Right ventricle myocardium superior (tissue), 1 donor: ENCODE measurements around the gene CACNG8. TPM values are rescaled to one million over a fixed set of nuclear protein-coding genes. Genes with fewer than 3 reads are reported as not detected.
"Not testable (repeated sequence)": the region's sequence is repeated elsewhere in the genome, so short reads cannot be mapped to it uniquely, and the experiment has no call there.

ENCODE experiments used
- ATAC-seq: fragments of 200-7000 bp; cut with Tn5 transposase; one replicate; pipeline ENCODE4 v1.9.1; 2020; ENCODE audit warnings: mild to moderate bottlenecking; ENCODE audit not compliant: poor library complexity
- DNase-seq: peaks from one replicate; pipeline ENCODE4 v3.0.0-alpha.2; 2020
- intact Hi-C: fragments of 100-400 bp; cut with DNase I; formaldehyde crosslinking; loops from one replicate; pipeline ENCODE4 v1.11.2; 2022
- long read RNA-seq: library from polyadenylated mRNA; unstranded; transcript quantifications from one replicate; pipeline ENCODE4 v2.0.0, GENCODE V29; 2021
- total RNA-seq: library from RNA; stranded (reverse); fragmentation: NEBNext Ultra II Directional; extraction: Animal tissue kit (Norgen Biotek cat#: 25700); gene quantifications from one replicate; pipeline ENCODE4 v1.2.1, GENCODE V29; 2021
- donor health status: DM: no; HTN: yes; CAD: no; lungs with severe emphysema.

CACNG8 gene
- total RNA-seq = 0.03 TPM
- long read RNA-seq = 0 reads

GRCh38 chr19:53962887-53963431, at the start of gene CACNG8:
TSS of gene CACNG8 (plus strand) at chr19:53962937.
- intact Hi-C loops = no loop called here
- ATAC-seq = no peak
- DNase-seq = no peak

- ATAC-seq (no peak), DNase-seq (no peak)
- intact Hi-C loops = no loop called here
Observed at GRCh38 chr19:53915000-53915399, 47.7 kb upstream of the CACNG8 start.

- DNase-seq (no peak), ATAC-seq (no peak)
- intact Hi-C loops = no loop called here
Observed at GRCh38 chr19:53916004-53916403, 46.7 kb upstream of the CACNG8 start.

GRCh38 chr19:53917356-53917755, 45.4 kb upstream of the CACNG8 start:
- ATAC-seq (no peak), DNase-seq (no peak)
- intact Hi-C loops = no loop called here

- no peak for DNase-seq
- ATAC-seq = no peak
- intact Hi-C loops = no loop called here
Observed at GRCh38 chr19:53927739-53928138, 35.0 kb upstream of the CACNG8 start.

- no peak for ATAC-seq
- DNase-seq = no peak
- intact Hi-C loops = no loop called here
Observed at GRCh38 chr19:53936029-53936428, 26.7 kb upstream of the CACNG8 start.

- no peak for DNase-seq
- no peak for ATAC-seq
- intact Hi-C loops = no loop called here
Observed at GRCh38 chr19:53942001-53942786, 20.5 kb upstream of the CACNG8 start.

GRCh38 chr19:53944416-53944815, 18.3 kb upstream of the CACNG8 start:
- no peak for DNase-seq
- no peak for ATAC-seq
- intact Hi-C loops = no loop called here

- ATAC-seq = no peak
- DNase-seq = no peak
- intact Hi-C loops = no loop called here
Observed at GRCh38 chr19:53944933-53945332, 17.8 kb upstream of the CACNG8 start.

- intact Hi-C loops = no loop called here
- ATAC-seq = no peak
Observed at GRCh38 chr19:53945441-53945840, 17.3 kb upstream of the CACNG8 start.

GRCh38 chr19:53945998-53946397, 16.7 kb upstream of the CACNG8 start:
- ATAC-seq (no peak), DNase-seq (no peak)
- intact Hi-C loops = no loop called here

More at GRCh38 chr19:53945441-53945840, 17.3 kb upstream of the CACNG8 start:
- no peak for DNase-seq

GRCh38 chr19:53947624-53948023, 15.1 kb upstream of the CACNG8 start:
- ATAC-seq = no peak
- no peak for DNase-seq
- intact Hi-C loops = no loop called here

- DNase-seq, intact Hi-C loops, ATAC-seq: not testable (repeated sequence)
Observed at GRCh38 chr19:53948611-53949010, 14.1 kb upstream of the CACNG8 start.

GRCh38 chr19:53951436-53951835, 11.3 kb upstream of the CACNG8 start:
- intact Hi-C loops = no loop called here
- no peak for ATAC-seq
- DNase-seq = no peak

- ATAC-seq = no peak
- no peak for DNase-seq
- intact Hi-C loops = no loop called here
Observed at GRCh38 chr19:53951947-53952346, 10.8 kb upstream of the CACNG8 start.

- ATAC-seq (no peak), DNase-seq (no peak)
- intact Hi-C loops = no loop called here
Observed at GRCh38 chr19:53953383-53953782, 9.4 kb upstream of the CACNG8 start.

- DNase-seq (no peak), ATAC-seq (no peak)
- intact Hi-C loops = no loop called here
Observed at GRCh38 chr19:53957448-53958167, 5.1 kb upstream of the CACNG8 start.

- intact Hi-C loops = no loop called here
- ATAC-seq (no peak), DNase-seq (no peak)
Observed at GRCh38 chr19:53958168-53958571, 4.6 kb upstream of the CACNG8 start.

GRCh38 chr19:53958823-53959757, 3.6 kb upstream of the CACNG8 start:
- no peak for DNase-seq
- intact Hi-C loops = no loop called here
- no peak for ATAC-seq
